Body of pancreas (tissue), 4 donors: ENCODE measurements around the gene VIPR1.

Experiments
- CTCF ChIP-seq, 7 experiments: fragments of 450-650 bp in 4 of 7; fragments of 200-600 bp in 3 of 7; sonication (generic) in 3 of 7; IDR thresholded peaks; one replicate each; pipeline ENCODE4 v1.5.1; 2016 to 2019; ENCODE audit warnings: antibody characterized with exemption in 7 of 7
- POLR2A ChIP-seq, 3 donors: fragments of 450-650 bp; IDR thresholded peaks; one replicate each; pipeline ENCODE4 v1.6.1; 2016; ENCODE audit warnings: antibody characterized with exemption in 3 of 3, mild to moderate bottlenecking in 2 of 3

GRCh38 chr3:42556089-42556632 lies 53.7 kb downstream of the VIPR1 start:
- no peak for TF ChIP-seq CTCF (IDR thresholded peaks at IDR 0.05)
- TF ChIP-seq POLR2A (IDR thresholded peaks at IDR 0.05), result no peak
